ENCODE results near the gene SLCO3A1.

- TF ChIP-seq POLR2A (IDR thresholded peaks at IDR 0.05; ENCODE audit: low read length) (no peak), GATA1 (IDR thresholded peaks at IDR 0.05; ENCODE audit: low read depth, low read length) (no peak)
Observed at GRCh38 chr15:92205255-92205739, 351.8 kb downstream of the SLCO3A1 start.

All from erythroblast (primary cell).